Mesenchymal stem cell (in vitro differentiated cells and primary cell): ENCODE results near the gene MEI1.
"Not testable (repeated sequence)": the region's sequence is repeated elsewhere in the genome, so short reads cannot be mapped to it uniquely, and the experiment has no call there.

Experiments
- DNase-seq: peaks from one replicate; pipeline ENCODE4 v3.0.0-alpha.2; 2013
- H2AFZ ChIP-seq: one replicate; pipeline ENCODE4 v1.6.1; 2013; ENCODE audit warnings: low read depth, mild to moderate bottlenecking, control low read depth, inconsistent platforms, low read length, moderate library complexity
- H2AK5ac ChIP-seq: 2 replicates; pipeline ENCODE4 v1.6.1; 2013; ENCODE audit warnings: low read length, moderate library complexity, mild to moderate bottlenecking, inconsistent platforms; ENCODE audit not compliant: severe bottlenecking
- H2BK120ac ChIP-seq: one replicate; pipeline ENCODE4 v1.6.1; 2013; ENCODE audit warnings: low read depth, mild to moderate bottlenecking, inconsistent platforms, low read length, moderate library complexity
- H2BK12ac ChIP-seq, 2 experiments: one replicate each; pipeline ENCODE4 v1.6.1; 2013; ENCODE audit warnings: inconsistent platforms in 2 of 2, low read length in 2 of 2, mild to moderate bottlenecking in 2 of 2, moderate library complexity in 2 of 2, control low read depth in 1 of 2
- H2BK15ac ChIP-seq: one replicate; pipeline ENCODE4 v1.6.1; 2013; ENCODE audit warnings: mild to moderate bottlenecking, low read depth, inconsistent platforms; ENCODE audit not compliant: poor library complexity, severe bottlenecking
- H2BK5ac ChIP-seq: 2 replicates; pipeline ENCODE4 v1.6.1; 2013; ENCODE audit warnings: low read depth, mild to moderate bottlenecking, low read length, control low read depth, inconsistent platforms; ENCODE audit not compliant: poor library complexity, severe bottlenecking
- H3K14ac ChIP-seq, 2 experiments: one replicate each; pipeline ENCODE4 v1.6.1; 2013; ENCODE audit warnings: inconsistent platforms in 2 of 2, low read length in 2 of 2, control low read depth in 1 of 2, mild to moderate bottlenecking in 1 of 2, moderate library complexity in 1 of 2
- H3K18ac ChIP-seq, 2 experiments: one replicate each; pipeline ENCODE4 v1.6.1; 2013; ENCODE audit warnings: inconsistent platforms in 2 of 2, low read length in 2 of 2, control low read depth in 1 of 2, low read depth in 1 of 2, mild to moderate bottlenecking in 1 of 2
- H3K23ac ChIP-seq, 2 experiments: one replicate each; pipeline ENCODE4 v1.6.1; 2013; ENCODE audit warnings: inconsistent platforms in 2 of 2, low read length in 2 of 2, mild to moderate bottlenecking in 2 of 2, moderate library complexity in 2 of 2, control low read depth in 1 of 2
- H3K27ac ChIP-seq: 2 replicates; pipeline ENCODE4 v1.5.1; 2013; ENCODE audit warnings: mild to moderate bottlenecking, moderate library complexity, low read length, control low read depth, inconsistent platforms; ENCODE audit not compliant: poor library complexity, severe bottlenecking
- H3K27me3 ChIP-seq, 2 experiments: 2 replicates each; pipeline versions ENCODE4 v1.6.1 to v1.7.0; 2013; ENCODE audit warnings: low read length in 2 of 2, mild to moderate bottlenecking in 2 of 2, moderate library complexity in 2 of 2, control low read depth in 1 of 2, inconsistent platforms in 1 of 2; ENCODE audit not compliant: control insufficient read depth in 1 of 2, insufficient read depth in 1 of 2
- H3K36me3 ChIP-seq, 2 experiments: 2 replicates each; pipeline versions ENCODE4 v1.6.1 to v1.7.0; 2013; ENCODE audit warnings: low read length in 2 of 2, control low read depth in 1 of 2, inconsistent platforms in 1 of 2, low read depth in 1 of 2, mild to moderate bottlenecking in 1 of 2; ENCODE audit not compliant: insufficient read depth in 2 of 2, control insufficient read depth in 1 of 2
- H3K4ac ChIP-seq, 2 experiments: one replicate each; pipeline ENCODE4 v1.6.1; 2013; ENCODE audit warnings: inconsistent platforms in 2 of 2, low read length in 2 of 2, mild to moderate bottlenecking in 2 of 2, moderate library complexity in 2 of 2, control low read depth in 1 of 2, low read depth in 1 of 2
- H3K4me1 ChIP-seq: 2 replicates; pipeline ENCODE4 v1.6.1; 2013; ENCODE audit warnings: low read depth, low read length, control low read depth; ENCODE audit not compliant: control insufficient read depth, insufficient read depth
- H3K4me2 ChIP-seq: 2 replicates; pipeline ENCODE4 v1.6.1; 2013; ENCODE audit warnings: low read length, mild to moderate bottlenecking, inconsistent platforms; ENCODE audit not compliant: poor library complexity, severe bottlenecking
- H3K4me3 ChIP-seq, 2 experiments: 2 replicates each; pipeline versions ENCODE4 v1.5.1 to v1.7.0; 2013; ENCODE audit warnings: low read length in 2 of 2, mild to moderate bottlenecking in 2 of 2, control low read depth in 1 of 2, low read depth in 1 of 2; ENCODE audit not compliant: insufficient read depth in 1 of 2
- H3K79me1 ChIP-seq: replicated peaks from 2 replicates; pipeline ENCODE4 v1.6.1; 2013; ENCODE audit warnings: mild to moderate bottlenecking, control low read depth, low read length, inconsistent platforms; ENCODE audit not compliant: poor library complexity, severe bottlenecking
- H3K9ac ChIP-seq: 2 replicates; pipeline ENCODE4 v1.7.0; 2013; ENCODE audit warnings: mild to moderate bottlenecking, low read length, moderate library complexity
- H3K9me3 ChIP-seq: 2 replicates; pipeline ENCODE4 v1.7.0; 2013; ENCODE audit warnings: mild to moderate bottlenecking, low read length; ENCODE audit not compliant: control insufficient read depth
- H4K8ac ChIP-seq: one replicate; pipeline ENCODE4 v1.6.1; 2013; ENCODE audit warnings: inconsistent platforms, mild to moderate bottlenecking, low read length, moderate library complexity
- H4K91ac ChIP-seq: one replicate; pipeline ENCODE4 v1.6.1; 2013; ENCODE audit warnings: mild to moderate bottlenecking, low read length, inconsistent platforms
- WGBS: methylation state at CpG from one replicate; pipeline ENCODE4 v1.1.7; 2013; ENCODE audit warnings: mixed read lengths; 5-methylcytosine and 5-hydroxymethylcytosine counted together

MEI1 gene

DNA sequence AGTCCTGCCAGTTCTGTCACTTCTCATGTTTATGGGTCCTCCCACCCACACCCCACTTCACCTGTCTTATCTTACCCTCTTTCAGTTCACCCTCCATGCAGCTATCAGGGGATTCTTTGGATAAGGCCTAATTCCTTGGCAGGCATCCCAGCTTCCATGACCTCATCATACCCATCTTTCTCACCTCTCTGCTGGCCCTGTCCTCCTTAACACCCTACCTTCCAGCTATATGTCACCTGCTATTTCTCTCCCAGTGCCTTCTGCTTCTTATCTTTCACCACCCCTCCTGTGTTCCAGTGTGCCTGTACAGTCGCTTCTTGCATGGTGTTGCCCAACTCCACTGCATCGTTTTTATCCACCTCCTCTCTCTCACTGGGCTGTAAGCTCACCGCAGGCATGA is 38.9 kb upstream of the MEI1 start:
- Histone ChIP-seq H3K4me1 (no peaks in the 10 kb centered on the region), H3K79me1 (peaks cover 19% of the 10 kb centered on the region), H2BK5ac (no peak overlapping the region), H4K8ac (no peak overlapping the region), H2BK120ac (no peak overlapping the region), H3K9me3 (no peaks in the 10 kb centered on the region), H3K18ac (no peak overlapping the region), H2BK15ac (no peak overlapping the region), H3K36me3 (peaks cover 55 to 96% of the 10 kb centered on the region in 2 experiments), H3K27ac (no peak overlapping the region), H2AK5ac (no peak overlapping the region), H3K27me3 (no peaks in the 10 kb centered on the region), H4K91ac (no peak overlapping the region), H3K4me3 (no peak overlapping the region), H3K23ac (no peak overlapping the region), H2BK12ac (no peak overlapping the region), H3K4me2 (no peak overlapping the region), H2AFZ (no peak overlapping the region), H3K4ac (no peak overlapping the region), H3K9ac (no peak overlapping the region), H3K14ac (no peak overlapping the region)
- DNase-seq, result no peak
- 95% methylated on average over 3 of the region's 3 CpGs for WGBS

DNA sequence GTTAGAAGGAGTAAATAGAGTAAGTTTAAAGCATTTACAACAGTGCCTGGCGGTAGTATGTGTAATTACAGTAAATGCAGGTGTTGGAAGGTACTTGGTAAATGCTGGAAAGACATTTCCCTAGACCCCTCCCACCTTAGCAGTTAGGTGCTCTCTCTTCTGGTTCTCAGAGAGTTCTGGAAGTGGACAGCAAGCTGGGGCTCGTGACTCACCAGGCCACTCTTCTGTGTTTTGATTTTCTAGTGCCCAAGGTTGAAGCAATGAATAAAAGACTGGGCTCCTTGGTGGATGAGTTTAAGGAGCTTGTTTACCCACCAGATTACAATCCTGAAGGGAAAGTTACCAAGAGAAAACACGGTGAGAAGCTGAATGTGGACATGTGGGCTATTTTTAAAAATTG is 38.2 kb upstream of the MEI1 start:
- Histone ChIP-seq H3K4me2 (no peak overlapping the region), H3K14ac (no peak overlapping the region), H3K79me1 (peaks cover 14% of the 10 kb centered on the region), H4K8ac (no peak overlapping the region), H2BK5ac (no peak overlapping the region), H2BK12ac (no peak overlapping the region), H2AK5ac (no peak overlapping the region), H3K4ac (no peak overlapping the region), H3K4me3 (no peak overlapping the region), H3K4me1 (no peaks in the 10 kb centered on the region), H3K36me3 (peaks cover 54 to 91% of the 10 kb centered on the region in 2 experiments), H3K9me3 (no peaks in the 10 kb centered on the region), H4K91ac (no peak overlapping the region), H3K18ac (no peak overlapping the region), H3K23ac (no peak overlapping the region), H2BK120ac (no peak overlapping the region), H2BK15ac (no peak overlapping the region), H3K27ac (no peak overlapping the region), H2AFZ (no peak overlapping the region), H3K9ac (no peak overlapping the region), H3K27me3 (no peaks in the 10 kb centered on the region)
- DNase-seq, result peak; percentile 15
- WGBS, result 87% methylated on average over 2 of the region's 3 CpGs

DNA sequence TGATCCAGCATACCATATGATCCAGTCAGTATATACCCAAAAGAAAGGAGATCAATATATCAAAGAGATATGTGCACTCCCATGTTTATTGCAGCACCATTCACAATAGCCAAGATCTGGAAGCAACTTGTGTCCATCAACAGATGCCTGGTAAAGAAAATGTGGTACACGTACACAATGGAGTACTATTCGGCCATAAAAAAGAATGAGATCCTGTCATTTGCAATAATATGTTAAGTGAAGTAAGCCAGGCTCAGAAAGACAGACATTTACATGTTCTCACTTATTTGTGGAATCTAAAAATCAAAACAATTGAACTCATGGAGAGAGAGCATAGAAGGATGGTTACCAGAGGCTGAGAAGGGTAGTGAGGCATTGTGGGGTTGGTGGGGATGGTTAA is 37.6 kb upstream of the MEI1 start:
- H2BK120ac ChIP-seq, result no peak overlapping the region
- no peak overlapping the region for H3K4ac ChIP-seq
- no peaks in the 10 kb centered on the region for H3K4me1 ChIP-seq
- whole genome bisulfite sequencing, result 89% methylated on average over 2 of the region's 2 CpGs
- H2BK5ac ChIP-seq, result no peak overlapping the region
- no peak overlapping the region for H3K4me2 ChIP-seq
- no peak for DNase-seq
- no peak overlapping the region for H2AK5ac ChIP-seq
- no peak overlapping the region for H4K8ac ChIP-seq
- no peak overlapping the region for H3K14ac ChIP-seq
- H3K23ac ChIP-seq, result no peak overlapping the region
- H3K27ac ChIP-seq, result no peak overlapping the region
- no peak overlapping the region for H2BK12ac ChIP-seq
- no peak overlapping the region for H3K4me3 ChIP-seq
- no peaks in the 10 kb centered on the region for H3K27me3 ChIP-seq
- H3K79me1 ChIP-seq, result peaks cover 11% of the 10 kb centered on the region
- H3K9me3 ChIP-seq, result no peaks in the 10 kb centered on the region
- peaks cover 52 to 87% of the 10 kb centered on the region in 2 experiments for H3K36me3 ChIP-seq
- H2BK15ac ChIP-seq, result no peak overlapping the region
- H4K91ac ChIP-seq, result no peak overlapping the region
- H2AFZ ChIP-seq, result no peak overlapping the region
- H3K9ac ChIP-seq, result no peak overlapping the region
- no peak overlapping the region for H3K18ac ChIP-seq

DNA sequence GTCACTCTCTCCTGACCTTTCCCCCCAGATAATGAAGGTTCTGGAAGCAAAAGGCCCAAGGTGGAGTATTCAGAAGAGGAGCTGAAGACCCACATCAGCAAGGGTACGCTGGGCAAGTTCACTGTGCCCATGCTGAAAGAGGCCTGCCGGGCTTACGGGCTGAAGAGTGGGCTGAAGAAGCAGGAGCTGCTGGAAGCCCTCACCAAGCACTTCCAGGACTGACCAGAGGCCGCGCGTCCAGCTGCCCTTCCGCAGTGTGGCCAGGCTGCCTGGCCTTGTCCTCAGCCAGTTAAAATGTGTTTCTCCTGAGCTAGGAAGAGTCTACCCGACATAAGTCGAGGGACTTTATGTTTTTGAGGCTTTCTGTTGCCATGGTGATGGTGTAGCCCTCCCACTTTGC is 35.7 kb upstream of the MEI1 start:
- peaks cover 40 to 69% of the 10 kb centered on the region in 2 experiments for H3K36me3 ChIP-seq
- 95% methylated on average over 7 of the region's 9 CpGs for WGBS
- not testable (repeated sequence) for H3K79me1 ChIP-seq, H2AFZ ChIP-seq, H3K23ac ChIP-seq, H3K27ac ChIP-seq, H3K9me3 ChIP-seq, H3K4ac ChIP-seq, H3K14ac ChIP-seq, H4K8ac ChIP-seq, H3K9ac ChIP-seq, H2BK120ac ChIP-seq, H2BK5ac ChIP-seq, H2AK5ac ChIP-seq, H3K4me3 ChIP-seq, H3K18ac ChIP-seq, DNase-seq, H2BK12ac ChIP-seq, H4K91ac ChIP-seq, H3K4me2 ChIP-seq, H2BK15ac ChIP-seq, H3K27me3 ChIP-seq, H3K4me1 ChIP-seq
